OCI-M1 (cell line): ENCODE measurements around the gene GP9.

ENCODE experiments used
- DNase-seq: peaks from one replicate; lab custom pipeline; 2025; lab: John Stamatoyannopoulos, UW

Gene GP9

GRCh38 chr3:129028866-129029265 is 31.7 kb upstream of the GP9 start:
- no peak for DNase-seq

GRCh38 chr3:129030611-129031010 is 30.0 kb upstream of the GP9 start:
- DNase-seq: no peak

- DNase-seq: no peak
Observed at GRCh38 chr3:129031476-129032215, 28.9 kb upstream of the GP9 start.

- DNase-seq: no peak
Observed at GRCh38 chr3:129032716-129033115, 27.9 kb upstream of the GP9 start.

- no peak for DNase-seq
Observed at GRCh38 chr3:129033151-129033550, 27.4 kb upstream of the GP9 start.

- no peak for DNase-seq
Observed at GRCh38 chr3:129033633-129034321, 26.8 kb upstream of the GP9 start.

GRCh38 chr3:129034642-129035041 is 25.9 kb upstream of the GP9 start:
- DNase-seq: no peak

GRCh38 chr3:129035360-129036221 is 25.0 kb upstream of the GP9 start:
- DNase-seq: no peak

GRCh38 chr3:129036222-129037092 is 24.1 kb upstream of the GP9 start:
- no peak for DNase-seq

- DNase-seq: no peak
Observed at GRCh38 chr3:129037093-129037419, 23.5 kb upstream of the GP9 start.

- no peak for DNase-seq
Observed at GRCh38 chr3:129038121-129038855, 22.3 kb upstream of the GP9 start.

GRCh38 chr3:129039271-129040038 is 21.1 kb upstream of the GP9 start:
- DNase-seq: no peak

GRCh38 chr3:129040039-129040336 is 20.6 kb upstream of the GP9 start:
- no peak for DNase-seq

GRCh38 chr3:129040579-129041300 is 19.8 kb upstream of the GP9 start:
- DNase-seq: no peak

GRCh38 chr3:129045675-129046036 is 14.9 kb upstream of the GP9 start:
- DNase-seq: no peak

- no peak for DNase-seq
Observed at GRCh38 chr3:129046037-129046731, 14.4 kb upstream of the GP9 start.

GRCh38 chr3:129046732-129047552 is 13.6 kb upstream of the GP9 start:
- no peak for DNase-seq

GRCh38 chr3:129047553-129047839 is 13.1 kb upstream of the GP9 start:
- no peak for DNase-seq
